Mesodermal cell (in vitro differentiated cells): ENCODE results near the gene DMAP1.

Experiments used
- H3K27ac ChIP-seq: 2 replicates; pipeline ENCODE4 v1.7.0; 2013; ENCODE audit warnings: mild to moderate bottlenecking, low read depth, low read length, moderate library complexity; ENCODE audit not compliant: severe bottlenecking
- H3K36me3 ChIP-seq: 2 replicates; pipeline ENCODE4 v1.7.1; 2013; ENCODE audit warnings: mild to moderate bottlenecking, low read length, moderate library complexity; ENCODE audit not compliant: control insufficient read depth, insufficient read depth
- H3K4me1 ChIP-seq: one replicate; pipeline ENCODE4 v1.7.1; 2013; ENCODE audit warnings: mild to moderate bottlenecking, low read length; ENCODE audit not compliant: insufficient read depth, control insufficient read depth, poor library complexity, severe bottlenecking
- H3K4me3 ChIP-seq: 2 replicates; pipeline ENCODE4 v1.7.0; 2013; ENCODE audit warnings: low read length, control low read depth, mild to moderate bottlenecking; ENCODE audit not compliant: insufficient read depth, poor library complexity, severe bottlenecking; ENCODE audit errors: extremely low read depth
- H3K9me3 ChIP-seq: 2 replicates; pipeline ENCODE4 v1.7.1; 2013; ENCODE audit warnings: mild to moderate bottlenecking, low read length, moderate library complexity; ENCODE audit not compliant: control insufficient read depth
- WGBS, 2 experiments: methylation state at CpG; one replicate each; pipeline ENCODE4 v1.1.5; 2013; ENCODE audit warnings: missing lambda C conversion rate in 2 of 2; ENCODE audit not compliant: insufficient coverage in 2 of 2; 5-methylcytosine and 5-hydroxymethylcytosine counted together

The DMAP1 gene

GRCh38 chr1:44266400-44267344 lies 53.4 kb downstream of the DMAP1 start:
- H3K27ac ChIP-seq, result no peak overlapping the region
- no peaks in the 10 kb centered on the region for H3K4me1 ChIP-seq
- H3K9me3 ChIP-seq, result no peaks in the 10 kb centered on the region
- 86 to 96% methylated on average over 4 of the region's 6 CpGs for WGBS, 2 experiments
- peaks cover 8% of the 10 kb centered on the region for H3K36me3 ChIP-seq
- H3K4me3 ChIP-seq, result no peak overlapping the region

GRCh38 chr1:44267438-44267837 lies 54.2 kb downstream of the DMAP1 start:
- no peaks in the 10 kb centered on the region for H3K9me3 ChIP-seq
- no peak overlapping the region for H3K27ac ChIP-seq
- 89 to 95% methylated on average over 5 of the region's 5 CpGs for WGBS, 2 experiments
- no peaks in the 10 kb centered on the region for H3K4me1 ChIP-seq
- peaks cover 8% of the 10 kb centered on the region for H3K36me3 ChIP-seq
- H3K4me3 ChIP-seq, result no peak overlapping the region

GRCh38 chr1:44268054-44268453 lies 54.8 kb downstream of the DMAP1 start:
- Histone ChIP-seq H3K36me3 (peaks cover 8% of the 10 kb centered on the region), H3K4me1 (no peaks in the 10 kb centered on the region), H3K4me3 (no peak overlapping the region), H3K27ac (no peak overlapping the region), H3K9me3 (no peaks in the 10 kb centered on the region)
- no CpG with 5 or more reads among the region's 1 CpG for WGBS, 2 experiments
